Measurements from ENCODE around the gene KCNG4. TPM values are rescaled to one million over a fixed set of nuclear protein-coding genes. Genes with fewer than 3 reads are reported as not detected.
"Not testable (repeated sequence)": the region's sequence is repeated elsewhere in the genome, so short reads cannot be mapped to it uniquely, and the experiment has no call there.

The KCNG4 gene
- total RNA-seq, 1 donor from 2014 or later, result not detected

DNA sequence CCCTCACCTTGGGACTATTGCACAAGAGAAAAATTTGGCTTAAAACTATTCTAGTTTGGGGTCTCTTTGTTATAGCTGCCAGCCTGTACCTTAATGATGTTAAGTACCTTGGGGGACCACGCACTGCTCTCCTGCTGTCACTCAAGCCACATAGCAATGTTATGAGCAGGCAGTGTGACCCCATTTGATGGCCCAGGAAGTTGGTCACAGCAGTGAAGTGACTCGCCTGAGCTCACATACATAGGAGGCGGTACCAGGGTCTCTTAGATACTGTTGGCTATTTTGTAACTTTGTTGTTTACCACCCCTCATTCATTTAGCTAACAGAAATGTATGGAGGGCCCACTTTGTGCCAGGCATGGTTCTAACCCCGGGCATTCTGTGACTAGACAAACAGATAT is 16.4 kb downstream of the KCNG4 start:
- H3K27me3 Mint-ChIP-seq (ENCODE audit: unreplicated experiment), result peaks cover 4% of the 10 kb centered on the region
- DNase-seq (ENCODE audit: low spot score), result no peak
- no peak overlapping the region for H3K27ac Mint-ChIP-seq (ENCODE audit: unreplicated experiment)
- TF ChIP-seq, protein P1, sequence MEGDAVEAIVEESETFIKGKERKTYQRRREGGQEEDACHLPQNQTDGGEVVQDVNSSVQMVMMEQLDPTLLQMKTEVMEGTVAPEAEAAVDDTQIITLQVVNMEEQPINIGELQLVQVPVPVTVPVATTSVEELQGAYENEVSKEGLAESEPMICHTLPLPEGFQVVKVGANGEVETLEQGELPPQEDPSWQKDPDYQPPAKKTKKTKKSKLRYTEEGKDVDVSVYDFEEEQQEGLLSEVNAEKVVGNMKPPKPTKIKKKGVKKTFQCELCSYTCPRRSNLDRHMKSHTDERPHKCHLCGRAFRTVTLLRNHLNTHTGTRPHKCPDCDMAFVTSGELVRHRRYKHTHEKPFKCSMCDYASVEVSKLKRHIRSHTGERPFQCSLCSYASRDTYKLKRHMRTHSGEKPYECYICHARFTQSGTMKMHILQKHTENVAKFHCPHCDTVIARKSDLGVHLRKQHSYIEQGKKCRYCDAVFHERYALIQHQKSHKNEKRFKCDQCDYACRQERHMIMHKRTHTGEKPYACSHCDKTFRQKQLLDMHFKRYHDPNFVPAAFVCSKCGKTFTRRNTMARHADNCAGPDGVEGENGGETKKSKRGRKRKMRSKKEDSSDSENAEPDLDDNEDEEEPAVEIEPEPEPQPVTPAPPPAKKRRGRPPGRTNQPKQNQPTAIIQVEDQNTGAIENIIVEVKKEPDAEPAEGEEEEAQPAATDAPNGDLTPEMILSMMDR (IDR thresholded peaks at IDR 0.05; ENCODE audit: unreplicated experiment), result no peak
- no peaks in the 10 kb centered on the region for H3K4me1 Mint-ChIP-seq (ENCODE audit: unreplicated experiment)
- no peak overlapping the region for H3K4me3 Mint-ChIP-seq (ENCODE audit: unreplicated experiment)
- H3K9me3 Mint-ChIP-seq (ENCODE audit: unreplicated experiment), result no peaks in the 10 kb centered on the region
- no peaks in the 10 kb centered on the region for H3K36me3 Mint-ChIP-seq (ENCODE audit: low read depth, unreplicated experiment)

DNA sequence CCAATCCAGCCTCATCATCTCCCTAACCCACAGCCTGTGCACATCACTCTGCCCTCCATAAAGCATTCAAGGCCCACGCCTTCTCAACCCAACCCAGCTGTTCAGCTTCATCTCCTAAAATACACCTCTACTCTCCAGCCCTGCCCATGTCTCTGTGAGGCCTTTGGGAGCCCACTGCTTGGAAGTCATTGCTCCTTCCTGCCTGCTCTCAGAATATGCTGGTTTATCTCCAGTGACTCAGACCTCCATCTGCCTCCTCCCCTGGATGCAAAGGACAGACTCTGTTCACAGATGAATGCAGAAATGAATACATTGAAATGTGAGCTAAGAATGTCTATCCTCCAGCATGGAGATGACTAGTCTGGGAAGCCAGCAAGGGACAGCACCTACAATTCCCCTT is 19.0 kb downstream of the KCNG4 start:
- no peak for DNase-seq (ENCODE audit: low spot score)

DNA sequence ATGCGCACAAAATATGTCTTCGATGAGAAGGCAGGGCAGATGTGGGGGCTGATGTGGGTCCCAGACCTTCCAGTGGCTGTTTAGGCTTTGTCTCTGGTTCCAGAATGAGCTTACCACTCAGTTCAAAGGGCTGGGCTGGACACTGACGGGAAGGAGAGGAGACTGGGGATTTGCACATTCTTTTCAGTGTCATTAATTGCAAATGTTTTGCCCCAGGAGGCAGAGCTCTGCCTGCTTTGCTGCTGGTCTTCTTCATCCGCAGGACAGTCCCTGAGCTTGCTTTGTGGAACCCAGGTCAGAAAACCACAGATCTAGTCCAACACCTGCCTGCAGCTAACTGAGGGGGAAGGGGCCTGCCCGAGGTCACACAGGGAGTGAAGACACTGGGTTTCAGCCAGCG is 20.9 kb downstream of the KCNG4 start:
- DNase-seq (ENCODE audit: low spot score), result no peak
- Mint-ChIP-seq H3K9me3 (ENCODE audit: unreplicated experiment) (no peaks in the 10 kb centered on the region), H3K36me3 (ENCODE audit: low read depth, unreplicated experiment) (no peaks in the 10 kb centered on the region), H3K4me3 (ENCODE audit: unreplicated experiment) (no peak overlapping the region), H3K4me1 (ENCODE audit: unreplicated experiment) (no peaks in the 10 kb centered on the region), H3K27ac (ENCODE audit: unreplicated experiment) (no peak overlapping the region), H3K27me3 (ENCODE audit: unreplicated experiment) (peaks cover 4% of the 10 kb centered on the region)
- TF ChIP-seq, protein P1 (IDR thresholded peaks at IDR 0.05; ENCODE audit: unreplicated experiment), result no peak

More for the DNA sequence above, 19.0 kb downstream of the KCNG4 start:
- Mint-ChIP-seq H3K27ac (ENCODE audit: unreplicated experiment) (no peak overlapping the region), H3K4me1 (ENCODE audit: unreplicated experiment) (no peaks in the 10 kb centered on the region), H3K4me3 (ENCODE audit: unreplicated experiment) (no peak overlapping the region), H3K27me3 (ENCODE audit: unreplicated experiment) (peaks cover 4% of the 10 kb centered on the region), H3K36me3 (ENCODE audit: low read depth, unreplicated experiment) (no peaks in the 10 kb centered on the region), H3K9me3 (ENCODE audit: unreplicated experiment) (no peaks in the 10 kb centered on the region)
- TF ChIP-seq, protein P1 (IDR thresholded peaks at IDR 0.05; ENCODE audit: unreplicated experiment), result no peak

DNA sequence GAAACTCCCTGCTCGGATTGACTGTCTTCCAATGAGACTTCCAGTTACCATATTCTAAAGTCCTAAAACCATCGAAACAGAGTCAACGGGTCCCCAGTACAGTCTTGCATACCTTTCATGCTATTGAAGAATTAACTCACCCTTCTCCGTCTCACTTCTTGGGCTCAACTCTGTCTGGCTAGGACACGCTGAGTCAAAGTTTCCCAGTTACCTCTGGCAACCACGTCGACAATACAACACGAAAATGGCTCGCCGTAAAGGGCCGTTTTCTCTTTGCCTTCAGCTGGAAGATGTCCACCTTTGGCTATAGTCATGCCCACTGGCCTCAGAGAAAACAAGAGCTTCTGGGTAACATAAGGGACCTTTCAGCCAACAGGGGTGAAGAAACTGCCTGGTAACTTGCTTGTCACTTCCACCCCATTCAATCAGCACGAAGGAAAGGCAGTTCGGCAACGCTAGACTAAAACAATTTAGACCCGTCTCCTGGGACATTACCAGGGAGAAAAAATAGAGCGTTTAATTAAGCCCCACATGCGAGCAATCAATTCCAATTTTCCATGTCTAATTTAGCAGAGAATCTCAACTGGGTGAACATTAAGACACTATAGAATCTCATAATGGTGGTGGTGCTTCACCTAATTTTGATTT is 21.5 kb downstream of the KCNG4 start:
- Mint-ChIP-seq H3K4me1 (ENCODE audit: unreplicated experiment) (no peaks in the 10 kb centered on the region), H3K9me3 (ENCODE audit: unreplicated experiment) (no peaks in the 10 kb centered on the region), H3K4me3 (ENCODE audit: unreplicated experiment) (no peak overlapping the region), H3K27me3 (ENCODE audit: unreplicated experiment) (peaks cover 5% of the 10 kb centered on the region), H3K27ac (ENCODE audit: unreplicated experiment) (no peak overlapping the region), H3K36me3 (ENCODE audit: low read depth, unreplicated experiment) (no peaks in the 10 kb centered on the region)
- TF ChIP-seq, protein P1 (IDR thresholded peaks at IDR 0.05; ENCODE audit: unreplicated experiment), result no peak
- no peak for DNase-seq (ENCODE audit: low spot score)

DNA sequence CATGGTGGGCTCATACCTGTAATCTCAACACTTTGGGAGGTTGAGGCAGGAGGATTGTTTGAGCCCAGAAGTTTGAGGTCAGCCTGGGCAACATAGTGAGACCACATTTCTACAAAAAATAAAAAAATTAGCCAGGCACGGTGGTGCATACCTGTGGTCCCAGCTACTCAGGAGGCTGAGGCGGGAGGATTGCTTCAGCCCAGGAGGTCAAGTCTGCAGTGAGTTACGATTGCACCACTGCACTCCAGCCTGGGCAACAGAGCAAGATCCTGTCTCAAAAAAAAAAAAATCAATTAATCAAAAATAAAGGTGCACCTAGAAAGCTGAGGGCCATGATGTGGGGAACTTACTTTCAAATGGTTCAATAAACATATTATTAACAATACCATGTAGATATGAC is 23.7 kb downstream of the KCNG4 start:
- H3K4me1 Mint-ChIP-seq (ENCODE audit: unreplicated experiment); DNase-seq (ENCODE audit: low spot score); H3K27ac Mint-ChIP-seq (ENCODE audit: unreplicated experiment); H3K36me3 Mint-ChIP-seq (ENCODE audit: low read depth, unreplicated experiment); H3K4me3 Mint-ChIP-seq (ENCODE audit: unreplicated experiment); H3K27me3 Mint-ChIP-seq (ENCODE audit: unreplicated experiment); H3K9me3 Mint-ChIP-seq (ENCODE audit: unreplicated experiment): not testable (repeated sequence)

Data from endothelial cell (in vitro differentiated cells).